ENCODE measurements around the gene PSAT1. TPM values are rescaled to one million over a fixed set of nuclear protein-coding genes. Genes with fewer than 3 reads are reported as not detected.

Gene PSAT1
- total and polyA plus RNA-seq, 3 donors from 2014 or later = 29.6 to 44.8 (median 39.9) TPM

- Histone ChIP-seq H3K9me3 (no peaks in the 10 kb centered on the region), H3K4me3 (no peak overlapping the region), H3K4me1 (no peaks in the 10 kb centered on the region), H3K27me3 (no peaks in the 10 kb centered on the region), H3K27ac (no peak overlapping the region), H3K36me3 (ENCODE audit: low read depth, missing control alignments) (no peaks in the 10 kb centered on the region)
- TF ChIP-seq POLR2A (IDR thresholded peaks at IDR 0.05) = no peak
- TF ChIP-seq CTCF (IDR thresholded peaks at IDR 0.05) = no peak
- intact Hi-C loops (cut with DNase I; ENCODE audit: low total_unique reads) = no loop called here
- DNase-seq = no peak
- 76 to 79% methylated on average over 6 of the region's 6 CpGs for WGBS, 2 donors
Observed at GRCh38 chr9:78319197-78320029, 22.5 kb downstream of the PSAT1 start.

GRCh38 chr9:78320030-78320693, 23.2 kb downstream of the PSAT1 start:
- Histone ChIP-seq H3K27ac (no peak overlapping the region), H3K4me3 (no peak overlapping the region), H3K9me3 (no peaks in the 10 kb centered on the region), H3K4me1 (no peaks in the 10 kb centered on the region), H3K36me3 (ENCODE audit: low read depth, missing control alignments) (no peaks in the 10 kb centered on the region), H3K27me3 (no peaks in the 10 kb centered on the region)
- 86% methylated on average over 4 of the region's 4 CpGs for WGBS, 2 donors
- DNase-seq = no peak
- TF ChIP-seq POLR2A (IDR thresholded peaks at IDR 0.05) (no peak), CTCF (IDR thresholded peaks at IDR 0.05) (no peak)
- intact Hi-C loops (cut with DNase I; ENCODE audit: low total_unique reads) = no loop called here

- Histone ChIP-seq H3K27ac (no peak overlapping the region), H3K4me3 (no peak overlapping the region), H3K9me3 (no peaks in the 10 kb centered on the region), H3K27me3 (no peaks in the 10 kb centered on the region), H3K4me1 (peaks cover 4% of the 10 kb centered on the region), H3K36me3 (ENCODE audit: low read depth, missing control alignments) (no peaks in the 10 kb centered on the region)
- DNase-seq = no peak
- TF ChIP-seq CTCF (IDR thresholded peaks at IDR 0.05) (no peak), POLR2A (IDR thresholded peaks at IDR 0.05) (no peak)
- 79 to 81% methylated on average over 4 of the region's 4 CpGs for WGBS, 2 donors
- intact Hi-C loops (cut with DNase I; ENCODE audit: low total_unique reads) = no loop called here
Observed at GRCh38 chr9:78320875-78321496, 24.1 kb downstream of the PSAT1 start.

- Histone ChIP-seq H3K27me3 (no peaks in the 10 kb centered on the region), H3K4me3 (no peak overlapping the region), H3K9me3 (no peaks in the 10 kb centered on the region), H3K36me3 (ENCODE audit: low read depth, missing control alignments) (no peaks in the 10 kb centered on the region), H3K4me1 (peaks cover 4% of the 10 kb centered on the region), H3K27ac (no peak overlapping the region)
- WGBS, 2 donors = 91% methylated on average over 7 of the region's 7 CpGs
- no peak for DNase-seq
- TF ChIP-seq POLR2A (IDR thresholded peaks at IDR 0.05) (no peak), CTCF (IDR thresholded peaks at IDR 0.05) (no peak)
- intact Hi-C loops (cut with DNase I; ENCODE audit: low total_unique reads) = no loop called here
Observed at GRCh38 chr9:78321505-78321904, 24.6 kb downstream of the PSAT1 start.

All from testis (tissue), 3 donors.